Glutamatergic neuron (in vitro differentiated cells): ENCODE measurements around the gene OR51V1. TPM values are rescaled to one million over a fixed set of nuclear protein-coding genes. Genes with fewer than 3 reads are reported as not detected.
"Not testable (repeated sequence)": the region's sequence is repeated elsewhere in the genome, so short reads cannot be mapped to it uniquely, and the experiment has no call there.

Experiments used
- DNase-seq: peaks from one replicate; pipeline ENCODE4 v3.0.0; 2022
- H3K27ac Mint-ChIP-seq: one replicate; pipeline ENCODE4 v1.8.0; 2020; ENCODE audit warnings: mild to moderate bottlenecking, mixed read lengths, inconsistent platforms; ENCODE audit not compliant: unreplicated experiment
- H3K27me3 Mint-ChIP-seq: one replicate; pipeline ENCODE4 v1.8.0; 2020; ENCODE audit warnings: mild to moderate bottlenecking, moderate library complexity, mixed read lengths, inconsistent platforms; ENCODE audit not compliant: unreplicated experiment
- H3K36me3 Mint-ChIP-seq: one replicate; pipeline ENCODE4 v1.8.0; 2020; ENCODE audit warnings: mild to moderate bottlenecking, mixed read lengths, inconsistent platforms; ENCODE audit not compliant: unreplicated experiment
- H3K4me1 Mint-ChIP-seq: one replicate; pipeline ENCODE4 v1.8.0; 2020; ENCODE audit warnings: mild to moderate bottlenecking, low read depth, mixed read lengths, inconsistent platforms; ENCODE audit not compliant: unreplicated experiment
- H3K4me3 Mint-ChIP-seq: one replicate; pipeline ENCODE4 v1.8.0; 2020; ENCODE audit warnings: mild to moderate bottlenecking, mixed read lengths, inconsistent platforms; ENCODE audit not compliant: unreplicated experiment
- H3K9me3 Mint-ChIP-seq: one replicate; pipeline ENCODE4 v1.8.0; 2020; ENCODE audit warnings: mild to moderate bottlenecking, moderate library complexity, mixed read lengths, inconsistent platforms; ENCODE audit not compliant: unreplicated experiment
- total RNA-seq: library from RNA; stranded (reverse); fragmentation: NEBNext Ultra II Directional; extraction: Animal tissue kit (Norgen Biotek cat#: 25700); gene quantifications from one replicate; pipeline ENCODE4 v1.2.1, GENCODE V29; 2021; ENCODE audit not compliant: unreplicated experiment
- TF ChIP-seq, protein P1 (sequence below): fragments of 200-600 bp; sonication (generic); IDR thresholded peaks from one replicate; pipeline ENCODE4 v1.5.0; 2021; ENCODE audit not compliant: partially characterized antibody, unreplicated experiment

Gene OR51V1
- total RNA-seq, 1 donor from 2014 or later = not detected

DNA sequence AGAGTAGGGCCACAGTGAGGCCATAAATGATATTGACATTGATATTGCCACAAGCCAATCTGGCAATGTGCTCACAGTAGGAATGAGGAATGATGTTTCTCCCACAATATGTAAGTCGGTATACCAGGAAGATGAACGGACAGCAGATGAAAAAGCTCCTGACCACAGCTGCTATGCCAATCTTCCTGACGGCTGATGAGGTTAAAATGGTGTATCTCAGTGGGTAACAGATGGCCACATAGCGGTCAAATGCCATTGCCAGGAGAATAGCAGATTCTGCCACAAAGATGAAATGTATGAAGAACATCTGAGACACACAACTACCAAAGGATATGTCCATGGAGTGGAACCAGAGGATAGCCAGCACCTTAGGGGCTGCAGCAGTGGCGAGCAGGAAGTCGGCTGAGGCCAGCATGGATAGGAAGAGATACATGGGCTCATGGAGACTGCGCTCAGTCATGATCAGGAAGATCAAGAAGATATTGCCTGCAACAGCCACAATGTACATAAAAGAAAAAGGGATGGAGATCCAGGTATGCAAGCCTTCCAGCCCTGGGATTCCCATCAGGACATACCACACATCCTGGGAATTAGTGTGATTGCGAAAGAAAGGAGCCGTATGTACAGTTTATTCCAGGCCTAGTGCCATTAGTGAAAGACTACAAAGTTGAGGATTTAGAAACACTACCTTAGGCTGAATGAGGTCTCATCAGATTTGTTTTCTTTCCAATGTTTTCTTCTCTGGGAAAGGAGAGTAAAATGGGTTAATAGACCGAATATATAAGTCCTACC lies 22.2 kb downstream of the OR51V1 start:
- Mint-ChIP-seq H3K4me1 (no peaks in the 10 kb centered on the region), H3K4me3 (no peak overlapping the region), H3K27ac (no peak overlapping the region), H3K9me3 (no peaks in the 10 kb centered on the region), H3K36me3 (no peaks in the 10 kb centered on the region), H3K27me3 (no peaks in the 10 kb centered on the region)
- DNase-seq = no peak
- TF ChIP-seq, protein P1, sequence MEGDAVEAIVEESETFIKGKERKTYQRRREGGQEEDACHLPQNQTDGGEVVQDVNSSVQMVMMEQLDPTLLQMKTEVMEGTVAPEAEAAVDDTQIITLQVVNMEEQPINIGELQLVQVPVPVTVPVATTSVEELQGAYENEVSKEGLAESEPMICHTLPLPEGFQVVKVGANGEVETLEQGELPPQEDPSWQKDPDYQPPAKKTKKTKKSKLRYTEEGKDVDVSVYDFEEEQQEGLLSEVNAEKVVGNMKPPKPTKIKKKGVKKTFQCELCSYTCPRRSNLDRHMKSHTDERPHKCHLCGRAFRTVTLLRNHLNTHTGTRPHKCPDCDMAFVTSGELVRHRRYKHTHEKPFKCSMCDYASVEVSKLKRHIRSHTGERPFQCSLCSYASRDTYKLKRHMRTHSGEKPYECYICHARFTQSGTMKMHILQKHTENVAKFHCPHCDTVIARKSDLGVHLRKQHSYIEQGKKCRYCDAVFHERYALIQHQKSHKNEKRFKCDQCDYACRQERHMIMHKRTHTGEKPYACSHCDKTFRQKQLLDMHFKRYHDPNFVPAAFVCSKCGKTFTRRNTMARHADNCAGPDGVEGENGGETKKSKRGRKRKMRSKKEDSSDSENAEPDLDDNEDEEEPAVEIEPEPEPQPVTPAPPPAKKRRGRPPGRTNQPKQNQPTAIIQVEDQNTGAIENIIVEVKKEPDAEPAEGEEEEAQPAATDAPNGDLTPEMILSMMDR = no peak

DNA sequence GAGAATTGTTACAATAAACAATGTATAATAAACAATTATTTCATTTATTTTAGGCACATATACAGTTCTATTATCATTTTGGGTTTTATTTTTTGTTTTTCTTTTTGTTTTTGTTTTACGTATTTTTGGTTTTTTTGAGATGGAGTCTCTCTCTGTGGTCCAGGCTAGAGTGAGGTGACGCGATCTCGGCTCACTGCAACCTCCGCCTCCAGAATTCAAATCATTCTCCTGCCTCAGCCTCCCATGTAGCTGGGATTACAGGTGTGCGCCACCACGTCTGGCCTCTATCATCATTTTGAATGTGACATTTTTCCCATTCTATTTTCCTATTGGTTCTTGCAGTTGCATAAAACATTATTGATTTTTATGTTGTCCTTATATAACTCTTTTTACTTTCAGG lies 25.5 kb downstream of the OR51V1 start:
- H3K4me1 Mint-ChIP-seq = no peaks in the 10 kb centered on the region

DNA sequence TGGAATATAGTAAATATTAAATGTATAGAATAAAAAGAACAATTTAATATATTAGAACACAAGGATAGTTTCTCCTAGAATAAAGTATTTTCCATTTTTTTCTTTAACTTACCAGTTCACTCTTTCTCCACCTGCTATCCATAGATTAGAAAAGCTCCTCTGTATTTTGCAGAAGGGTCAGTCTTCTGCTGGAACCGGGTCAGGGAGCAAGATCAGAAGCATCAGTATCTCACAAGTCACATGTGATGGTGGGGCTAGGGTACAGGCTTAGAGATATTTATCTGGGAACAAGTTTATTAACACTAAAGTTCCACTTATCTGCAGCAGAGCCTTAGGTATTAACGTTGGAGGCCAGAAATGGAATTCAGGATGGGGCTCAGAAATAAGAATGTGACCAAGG lies 28.6 kb downstream of the OR51V1 start:
- H3K4me1 Mint-ChIP-seq = no peaks in the 10 kb centered on the region
- TF ChIP-seq, protein P1 = no peak
- H3K9me3 Mint-ChIP-seq = no peaks in the 10 kb centered on the region
- no peak for DNase-seq
- H3K36me3 Mint-ChIP-seq = no peaks in the 10 kb centered on the region
- no peak overlapping the region for H3K4me3 Mint-ChIP-seq
- no peak overlapping the region for H3K27ac Mint-ChIP-seq
- no peaks in the 10 kb centered on the region for H3K27me3 Mint-ChIP-seq

More for the DNA sequence above, 25.5 kb downstream of the OR51V1 start:
- Mint-ChIP-seq H3K27me3 (no peaks in the 10 kb centered on the region), H3K36me3 (no peaks in the 10 kb centered on the region), H3K4me3 (no peak overlapping the region), H3K9me3 (no peaks in the 10 kb centered on the region), H3K27ac (no peak overlapping the region)
- no peak for DNase-seq
- TF ChIP-seq, protein P1 = no peak

DNA sequence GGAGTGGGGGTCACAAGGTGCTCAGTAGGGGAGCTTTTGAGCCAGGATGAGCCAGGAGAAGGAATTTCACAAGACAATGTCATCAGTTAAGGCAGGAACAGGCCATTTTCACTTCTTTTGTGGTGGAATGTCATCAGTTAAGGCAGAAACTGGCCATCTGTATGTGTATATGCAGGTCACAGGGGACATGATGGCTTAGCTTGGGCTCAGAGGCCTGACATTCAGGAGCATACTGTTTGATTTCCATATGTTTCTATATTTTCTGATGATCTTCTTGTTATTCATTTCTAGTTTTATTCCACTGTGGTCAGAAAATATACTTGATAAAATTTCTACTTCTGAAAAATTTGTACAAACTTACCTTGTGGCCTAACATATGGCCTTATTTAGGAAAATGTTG lies 34.6 kb downstream of the OR51V1 start:
- not testable (repeated sequence) for H3K27ac Mint-ChIP-seq, H3K27me3 Mint-ChIP-seq, DNase-seq, H3K4me3 Mint-ChIP-seq, H3K9me3 Mint-ChIP-seq, H3K4me1 Mint-ChIP-seq, H3K36me3 Mint-ChIP-seq

DNA sequence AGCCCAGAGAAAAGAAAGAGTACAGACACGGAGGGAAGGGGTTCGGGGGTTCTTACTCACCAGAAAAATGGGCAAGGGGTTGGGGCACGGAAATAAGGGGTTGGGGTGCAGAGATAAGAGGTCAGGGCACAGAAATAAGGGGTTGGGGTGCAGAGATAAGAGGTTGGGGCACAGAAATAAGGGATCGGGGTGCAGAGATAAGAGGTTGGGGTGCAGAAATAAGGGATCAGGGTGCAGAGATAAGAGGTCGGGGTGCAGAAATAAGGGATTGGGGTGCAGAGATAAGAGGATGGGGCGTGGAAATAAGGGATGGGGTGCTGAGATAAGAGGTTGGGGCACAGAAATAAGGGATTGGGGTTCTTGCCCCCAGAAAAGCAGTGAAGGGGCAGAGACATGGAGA lies 35.7 kb downstream of the OR51V1 start:
- H3K9me3 Mint-ChIP-seq, H3K36me3 Mint-ChIP-seq, DNase-seq, H3K4me3 Mint-ChIP-seq, H3K27me3 Mint-ChIP-seq, H3K27ac Mint-ChIP-seq, H3K4me1 Mint-ChIP-seq: not testable (repeated sequence)

DNA sequence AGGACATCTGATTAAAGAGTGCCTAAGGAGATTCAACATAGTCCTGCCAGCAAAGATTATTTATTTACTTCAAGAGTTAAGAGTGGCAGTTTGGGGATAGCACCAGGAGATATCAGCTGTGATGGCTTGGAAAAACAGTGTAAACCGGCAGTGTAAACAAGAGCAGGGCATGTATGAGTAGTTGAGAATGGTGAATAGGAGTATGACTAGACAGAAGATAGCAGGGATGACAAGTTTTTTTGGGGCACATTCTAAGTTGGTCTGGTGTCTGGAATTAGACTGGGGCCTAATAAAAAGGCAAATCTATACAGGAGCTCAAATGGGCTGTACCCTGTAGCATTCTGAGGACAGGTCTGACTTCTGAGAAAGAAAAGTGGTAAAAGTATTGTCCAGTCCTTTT lies 39.4 kb downstream of the OR51V1 start:
- H3K27me3 Mint-ChIP-seq, H3K9me3 Mint-ChIP-seq, H3K4me1 Mint-ChIP-seq, DNase-seq, H3K4me3 Mint-ChIP-seq, H3K36me3 Mint-ChIP-seq, H3K27ac Mint-ChIP-seq: not testable (repeated sequence)

DNA sequence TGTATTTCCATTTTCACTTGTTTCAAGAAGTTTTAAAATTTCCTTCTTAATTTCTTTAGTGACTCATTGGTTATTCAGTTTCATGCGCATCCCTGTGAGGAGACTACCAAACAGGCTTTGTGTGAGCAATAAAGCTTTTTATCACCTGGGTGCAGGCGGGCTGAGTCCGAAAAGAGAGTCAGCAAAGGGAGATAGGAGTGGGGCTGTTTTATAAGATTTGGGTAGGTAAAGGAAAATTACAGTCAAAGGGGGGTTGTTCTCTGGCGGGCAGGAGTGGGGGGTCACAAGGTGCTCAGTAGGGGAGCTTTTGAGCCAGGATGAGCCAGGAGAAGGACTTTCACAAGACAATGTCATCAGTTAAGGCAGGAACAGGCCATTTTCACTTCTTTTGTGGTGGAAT lies 40.3 kb downstream of the OR51V1 start:
- not testable (repeated sequence) for DNase-seq, H3K27me3 Mint-ChIP-seq, H3K9me3 Mint-ChIP-seq, H3K4me1 Mint-ChIP-seq, H3K27ac Mint-ChIP-seq, H3K4me3 Mint-ChIP-seq, H3K36me3 Mint-ChIP-seq
